ENCODE data around the gene METTL25. TPM values are rescaled to one million over a fixed set of nuclear protein-coding genes. Genes with fewer than 3 reads are reported as not detected.

Gene METTL25
- polyA plus RNA-seq, 1 donor from 2014 or later = 11.1 TPM

DNA sequence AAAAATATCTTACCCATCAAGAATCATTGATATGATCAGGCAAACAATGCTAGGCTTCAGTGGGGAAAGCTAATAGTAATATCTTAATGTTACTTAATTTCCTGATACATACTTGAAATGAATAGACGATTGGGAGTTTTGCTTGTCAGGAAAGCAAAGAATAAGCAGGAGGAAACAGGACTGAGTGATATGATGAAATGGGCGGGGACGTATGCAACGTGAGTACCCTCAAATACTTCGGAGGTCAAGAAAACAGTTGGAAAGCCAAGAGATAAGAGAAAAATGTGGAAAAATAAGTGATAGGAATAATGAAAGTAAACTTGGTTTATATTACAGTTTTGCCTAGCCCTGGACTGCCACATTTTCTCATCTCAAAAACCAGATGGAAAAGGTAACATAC, 49.2 kb downstream of the METTL25 start:
- no peaks in the 10 kb centered on the region for H3F3A ChIP-seq (ENCODE audit: insufficient read depth, low read length, poor library complexity, severe bottlenecking)
- H3K4me2 ChIP-seq (ENCODE audit: low read length) = no peak overlapping the region
- no peaks in the 10 kb centered on the region for H3K36me3 ChIP-seq (ENCODE audit: insufficient read depth, low read length)
- H3K9me2 ChIP-seq (ENCODE audit: insufficient read depth, low read length) = no peaks in the 10 kb centered on the region
- H3K9me3 ChIP-seq (ENCODE audit: low read length) = no peaks in the 10 kb centered on the region
- no peak overlapping the region for H3K27ac ChIP-seq (ENCODE audit: low read length)
- no peak overlapping the region for H3K4me3 ChIP-seq (ENCODE audit: low read length)
- no peak overlapping the region for H2AFZ ChIP-seq (ENCODE audit: low read depth, low read length)
- no peaks in the 10 kb centered on the region for H3K79me2 ChIP-seq (replicated peaks; ENCODE audit: insufficient read depth, low read length)
- no peaks in the 10 kb centered on the region for H3K27me3 ChIP-seq (ENCODE audit: insufficient read depth, low read depth, low read length)
- no peaks in the 10 kb centered on the region for H4K20me1 ChIP-seq (ENCODE audit: insufficient read depth)
- TF ChIP-seq POLR2AphosphoS5 (IDR thresholded peaks at IDR 0.05) (no peak), CTCF (IDR thresholded peaks at IDR 0.05; ENCODE audit: poor library complexity, severe bottlenecking) (no peak), TAF1 (IDR thresholded peaks at IDR 0.05; ENCODE audit: low read depth) (no peak), SMC3 (conservative IDR thresholded peaks at IDR 0.05; ENCODE audit: poor library complexity) (no peak), REST (IDR thresholded peaks at IDR 0.05; ENCODE audit: borderline replicate concordance) (no peak), EZH2 (IDR thresholded peaks at IDR 0.05; ENCODE audit: borderline replicate concordance, insufficient read depth, low read length, poor library complexity, severe bottlenecking) (no peak), RAD21 (conservative IDR thresholded peaks at IDR 0.05) (no peak), EP300 (conservative IDR thresholded peaks at IDR 0.05; ENCODE audit: poor library complexity, severe bottlenecking) (no peak)
- H3K9ac ChIP-seq (ENCODE audit: low read length) = no peak overlapping the region

- TF ChIP-seq TAF1 (IDR thresholded peaks at IDR 0.05; ENCODE audit: low read depth) (no peak), MXI1 (conservative IDR thresholded peaks at IDR 0.05; ENCODE audit: poor library complexity, severe bottlenecking) (no peak), EZH2 (IDR thresholded peaks at IDR 0.05; ENCODE audit: borderline replicate concordance, insufficient read depth, low read length, poor library complexity, severe bottlenecking) (no peak), REST (IDR thresholded peaks at IDR 0.05; ENCODE audit: borderline replicate concordance) (no peak), CTCF (IDR thresholded peaks at IDR 0.05; ENCODE audit: poor library complexity, severe bottlenecking) (no peak), POLR2AphosphoS5 (IDR thresholded peaks at IDR 0.05) (no peak), RAD21 (conservative IDR thresholded peaks at IDR 0.05) (no peak), SMC3 (conservative IDR thresholded peaks at IDR 0.05; ENCODE audit: poor library complexity) (no peak), EP300 (conservative IDR thresholded peaks at IDR 0.05; ENCODE audit: poor library complexity, severe bottlenecking) (no peak)
- H3K79me2 ChIP-seq (replicated peaks; ENCODE audit: insufficient read depth, low read length) = no peaks in the 10 kb centered on the region
- no peak overlapping the region for H2AFZ ChIP-seq (ENCODE audit: low read depth, low read length)
- H3F3A ChIP-seq (ENCODE audit: insufficient read depth, low read length, poor library complexity, severe bottlenecking) = no peaks in the 10 kb centered on the region
- H3K27me3 ChIP-seq (ENCODE audit: insufficient read depth, low read depth, low read length) = no peaks in the 10 kb centered on the region
- no peak overlapping the region for H3K27ac ChIP-seq (ENCODE audit: low read length)
- H3K9me3 ChIP-seq (ENCODE audit: low read length) = no peaks in the 10 kb centered on the region
- H3K36me3 ChIP-seq (ENCODE audit: insufficient read depth, low read length) = no peaks in the 10 kb centered on the region
- no peaks in the 10 kb centered on the region for H3K9me2 ChIP-seq (ENCODE audit: insufficient read depth, low read length)
- H3K4me3 ChIP-seq (ENCODE audit: low read length) = no peak overlapping the region
- H3K9ac ChIP-seq (ENCODE audit: low read length) = no peak overlapping the region
- no peaks in the 10 kb centered on the region for H4K20me1 ChIP-seq (ENCODE audit: insufficient read depth)
- H3K4me2 ChIP-seq (ENCODE audit: low read length) = no peak overlapping the region
Measured at GRCh38 chr12:82408844-82409243, 50.5 kb downstream of the METTL25 start.

Data from neural cell (in vitro differentiated cells).